NCI-H146 treated with DMSO at 0.1 percent for 48 hours (cell line): ENCODE measurements around the gene PEAK1.
A peak's percentile ranks its signal among the peaks of the same experiment; 100 is the strongest.

Experiments
- DNase-seq: peaks from one replicate; lab custom pipeline; 2025; ENCODE audit not compliant: unreplicated experiment; lab: John Stamatoyannopoulos, UW

PEAK1 gene

DNA sequence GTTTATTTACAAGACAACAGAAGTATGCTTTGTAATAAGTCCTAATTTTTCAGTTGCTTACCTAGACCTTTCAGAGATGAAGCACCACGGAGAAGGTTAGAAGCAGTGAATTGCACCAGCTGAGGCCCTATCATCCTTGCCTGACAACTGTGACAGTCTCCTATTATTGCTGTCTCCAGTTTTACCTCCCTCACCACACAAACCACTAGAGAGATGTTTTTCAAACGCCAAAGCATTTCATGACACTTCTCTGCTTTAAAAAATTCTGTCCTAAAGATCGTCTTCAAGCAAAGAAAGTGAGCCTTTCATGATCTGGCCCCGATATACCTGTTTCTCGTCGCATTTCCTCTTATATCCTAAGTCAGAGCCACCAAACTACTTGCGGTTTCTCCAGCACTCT, 276.7 kb downstream of the PEAK1 start:
- DNase-seq: no peak

- DNase-seq: no peak
Measured at GRCh38 chr15:77140220-77140619, 279.7 kb downstream of the PEAK1 start.

DNA sequence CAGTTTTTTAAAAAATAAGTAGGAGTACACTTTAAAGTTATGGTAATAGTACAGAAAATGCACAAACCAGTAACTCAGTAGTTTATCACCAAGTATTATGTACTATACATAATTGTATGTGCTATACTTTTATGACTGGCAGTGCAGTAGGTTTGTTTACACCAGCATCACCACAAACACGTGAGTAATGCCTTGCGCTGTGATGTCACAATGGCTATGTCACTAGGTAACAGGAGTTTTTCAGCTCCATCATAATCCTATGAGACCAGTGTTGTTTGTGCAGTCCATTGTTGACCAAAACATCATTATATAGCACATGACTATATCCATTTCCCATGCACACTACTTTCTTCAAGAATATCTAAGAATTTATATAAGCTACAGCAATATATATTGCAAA, 280.6 kb downstream of the PEAK1 start:
- DNase-seq: no peak

DNA sequence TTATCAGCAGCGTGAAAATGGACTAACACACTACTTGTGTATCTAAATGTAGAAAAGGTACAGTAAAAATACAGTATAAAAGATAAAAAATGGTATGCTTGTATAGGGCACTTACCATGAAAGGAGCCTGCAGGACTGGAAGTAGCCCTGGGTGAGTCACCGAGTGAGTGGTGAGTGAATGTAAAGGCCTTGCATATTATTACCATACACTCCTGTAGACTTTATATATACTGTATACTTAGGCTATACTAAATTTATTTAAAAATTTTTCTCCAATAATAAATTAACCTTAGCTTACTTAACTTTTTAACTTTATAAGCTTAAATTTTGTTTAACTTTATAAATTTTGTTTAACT, 281.8 kb downstream of the PEAK1 start:
- no peak for DNase-seq

DNA sequence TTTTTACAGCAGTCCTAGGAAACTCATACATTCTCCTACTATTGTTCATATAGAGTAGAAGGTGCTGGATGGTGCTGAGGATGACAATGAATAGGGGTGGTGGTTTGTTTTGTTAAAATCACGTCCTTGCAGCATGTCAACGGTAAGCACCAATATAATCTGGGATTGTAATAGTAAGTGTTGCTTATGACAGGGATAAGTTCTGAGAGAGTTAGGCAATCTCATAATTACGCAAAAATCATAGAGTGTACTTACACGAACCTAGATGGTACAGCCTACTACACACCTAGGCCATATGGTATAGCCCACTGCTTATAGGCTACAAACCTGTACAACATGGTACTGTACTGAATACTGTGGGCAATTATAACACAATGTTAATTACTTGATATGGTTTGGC, 284.7 kb downstream of the PEAK1 start:
- no peak for DNase-seq

DNA sequence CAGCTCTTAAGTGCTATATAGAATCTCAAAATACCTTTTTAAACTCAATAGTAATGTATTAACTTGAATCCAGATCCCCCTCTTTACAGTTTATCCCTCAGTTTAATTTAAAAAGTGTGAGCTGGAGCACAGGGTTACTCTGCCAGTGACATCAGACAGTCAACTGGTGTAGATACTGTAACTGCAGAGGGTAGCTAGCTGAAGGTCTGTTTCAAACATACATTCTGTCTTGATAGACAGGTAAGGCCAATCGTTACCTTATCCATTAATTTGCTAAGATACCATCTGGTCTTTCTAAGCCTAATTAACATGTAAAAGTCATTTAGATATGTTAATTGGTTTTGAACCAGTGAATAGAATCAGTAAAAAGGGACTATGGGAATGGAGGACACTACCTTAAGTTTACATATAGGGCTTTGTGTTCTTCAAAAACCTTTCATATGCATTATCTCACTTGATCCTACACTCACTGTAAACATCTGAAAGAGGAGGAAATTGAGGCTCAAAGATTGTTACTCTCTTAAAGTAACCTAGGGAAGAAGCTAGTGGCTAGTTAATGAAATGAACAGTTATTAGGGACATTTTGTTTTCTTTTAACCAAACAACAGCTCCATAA, 289.5 kb downstream of the PEAK1 start:
- DNase-seq: no peak

DNA sequence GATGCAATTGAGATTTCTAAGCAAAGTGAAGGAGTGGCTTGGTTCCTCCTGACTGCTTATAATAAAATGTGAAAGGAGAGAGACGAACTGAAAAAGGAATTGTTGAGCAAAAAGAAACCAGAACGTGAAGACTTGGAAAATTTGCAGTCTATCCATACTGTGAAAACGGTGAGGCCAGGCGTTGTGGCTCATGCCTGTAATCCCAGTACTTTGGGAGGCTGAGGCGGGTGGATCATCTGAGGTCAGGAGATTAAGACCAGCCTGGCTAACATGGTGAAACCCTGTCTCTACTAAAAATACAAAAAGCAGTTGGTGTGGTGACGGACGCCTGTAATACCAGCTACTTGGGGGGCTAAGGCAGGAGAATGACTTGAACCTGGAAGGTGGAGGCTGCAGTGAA, 292.3 kb downstream of the PEAK1 start:
- no peak for DNase-seq

GRCh38 chr15:77126529-77127326, 293.2 kb downstream of the PEAK1 start:
- no peak for DNase-seq

DNA sequence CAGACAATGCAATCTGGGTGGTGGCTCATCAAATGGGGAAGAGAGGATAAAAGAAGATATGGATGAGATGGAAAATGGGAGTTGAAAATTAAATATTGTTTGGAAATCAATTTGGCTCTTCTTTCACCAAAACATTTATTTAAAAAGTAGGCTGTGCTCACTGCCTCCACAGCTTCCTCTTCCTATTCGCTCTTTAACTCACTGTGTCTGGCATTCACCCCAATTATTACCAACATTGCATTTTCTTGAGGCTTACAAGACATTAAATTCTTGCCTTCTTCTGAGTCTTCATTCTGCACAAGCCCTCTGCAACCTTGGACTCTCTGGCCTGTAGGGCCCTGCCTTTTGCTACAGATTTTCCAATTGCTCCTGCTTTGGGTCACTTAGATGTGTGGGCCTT, 296.1 kb downstream of the PEAK1 start:
- DNase-seq: no peak

GRCh38 chr15:77122576-77122975, 297.3 kb downstream of the PEAK1 start:
- DNase-seq: no peak

DNA sequence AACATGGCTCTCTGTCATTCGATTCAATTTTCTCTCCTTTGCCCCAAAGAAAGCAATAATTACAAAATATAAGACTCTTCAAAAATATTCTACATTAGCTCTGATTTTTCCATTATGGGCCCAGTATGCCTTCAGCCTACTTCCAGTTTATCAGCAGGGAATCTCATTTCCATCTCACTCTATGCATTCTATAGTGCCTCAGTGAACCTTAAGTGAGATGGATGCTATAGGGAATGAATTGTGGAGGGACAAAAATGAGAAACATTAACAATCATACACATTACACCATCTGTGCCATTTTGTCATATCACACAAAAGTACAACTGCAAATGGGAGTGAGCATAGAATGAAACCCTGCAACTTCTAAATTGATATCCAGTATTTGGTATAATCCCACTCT, 298.3 kb downstream of the PEAK1 start:
- DNase-seq: no peak

GRCh38 chr15:77120576-77120975, 299.3 kb downstream of the PEAK1 start:
- DNase-seq: no peak

GRCh38 chr15:77119446-77119845, 300.5 kb downstream of the PEAK1 start:
- no peak for DNase-seq

GRCh38 chr15:77118882-77119321, 301.0 kb downstream of the PEAK1 start:
- DNase-seq: peak; percentile 19

- DNase-seq: no peak
Measured at GRCh38 chr15:77115179-77115578, 304.7 kb downstream of the PEAK1 start.

GRCh38 chr15:77112838-77113504, 306.9 kb downstream of the PEAK1 start:
- no peak for DNase-seq

GRCh38 chr15:77111789-77112188, 308.1 kb downstream of the PEAK1 start:
- DNase-seq: no peak

- DNase-seq: peak; percentile 9
Measured at GRCh38 chr15:77107531-77108355, 312.2 kb downstream of the PEAK1 start.

DNA sequence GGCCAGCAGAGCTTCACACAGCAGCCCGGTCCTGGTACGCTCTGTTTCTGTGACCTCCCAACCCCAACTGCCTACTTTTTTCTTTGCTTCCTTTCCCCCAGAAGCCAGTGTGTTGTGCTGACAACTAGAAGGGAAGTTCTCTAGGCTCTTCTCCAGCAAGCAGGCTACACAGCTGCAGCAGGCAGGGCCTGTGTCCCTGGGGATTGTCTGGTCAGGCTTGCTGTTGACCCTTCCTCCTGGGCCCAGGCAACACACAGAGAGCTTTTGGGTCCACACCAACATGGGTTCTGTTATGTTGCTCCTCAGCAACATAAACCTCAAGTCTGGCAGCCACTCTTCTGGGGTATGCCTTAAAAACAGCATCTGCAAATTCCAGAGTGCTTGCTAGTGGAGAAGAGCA, 312.8 kb downstream of the PEAK1 start:
- no peak for DNase-seq

DNA sequence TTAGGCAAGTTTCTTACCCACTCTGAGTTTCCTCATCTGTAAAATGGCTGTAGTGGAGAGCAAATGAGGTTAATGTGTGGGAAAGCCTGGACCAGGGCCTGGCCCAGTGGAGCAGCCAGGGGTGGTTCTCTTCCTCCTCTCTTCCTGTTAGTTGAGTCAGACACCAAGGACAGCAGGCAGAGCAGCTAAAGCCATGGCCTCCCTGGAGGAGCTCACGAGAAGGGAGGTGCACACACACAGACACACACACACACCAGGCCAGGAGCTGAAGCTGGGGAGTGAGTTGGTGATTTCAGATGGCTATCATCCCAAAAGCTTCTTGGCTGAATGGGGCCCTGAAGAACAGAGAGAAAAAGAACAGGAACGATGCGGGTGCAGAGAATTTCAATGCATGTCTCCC, 315.7 kb downstream of the PEAK1 start:
- DNase-seq: no peak

DNA sequence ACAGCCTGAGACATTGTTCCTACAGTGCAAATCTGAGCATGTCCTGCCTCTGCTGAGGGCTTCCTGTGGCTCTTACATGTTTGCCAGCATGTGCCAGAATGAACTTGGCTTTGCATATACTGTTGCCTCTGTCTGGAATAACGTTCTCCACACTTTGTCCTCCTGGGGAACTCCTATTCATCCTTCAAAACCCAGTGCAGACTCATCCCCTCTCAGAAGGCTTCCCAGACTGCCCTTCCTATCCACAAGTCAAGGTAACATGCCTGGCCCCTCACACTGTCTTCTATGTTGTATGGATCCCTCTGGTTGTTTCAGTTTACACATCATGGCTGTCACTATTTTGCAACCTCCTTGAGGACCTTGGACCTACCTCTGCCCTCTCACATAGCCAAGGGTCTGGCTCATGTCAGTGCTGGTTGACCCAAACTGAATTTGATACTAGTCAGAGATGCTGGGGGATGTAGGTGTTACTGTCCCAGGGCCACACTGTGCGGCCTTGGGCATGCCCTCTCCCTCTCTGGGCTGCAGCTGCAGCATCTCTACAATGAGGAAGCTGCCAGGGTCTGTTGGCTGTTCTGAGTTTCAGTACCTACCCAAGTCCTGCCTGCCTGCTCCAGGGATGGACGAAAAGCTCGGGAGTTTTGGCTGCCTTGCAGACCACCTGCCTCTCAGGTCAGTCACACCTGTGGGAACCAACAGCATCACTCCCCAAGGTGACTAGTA, 320.0 kb downstream of the PEAK1 start:
- no peak for DNase-seq
